Right atrium auricular region (tissue), 2 donors: Measurements from ENCODE around the gene ATXN10. TPM values are rescaled to one million over a fixed set of nuclear protein-coding genes. Genes with fewer than 3 reads are reported as not detected.

ENCODE experiments used
- DNase-seq: peaks from one replicate; pipeline ENCODE4 v3.0.0-alpha.2; 2019; ENCODE audit warnings: low spot score
- H3K27ac ChIP-seq, 2 donors: fragments of 200-600 bp; sonication (generic); 1 replicate in 1 of 2; 2 replicates in 1 of 2; pipeline ENCODE4 v1.5.1; 2016 to 2019
- H3K27me3 ChIP-seq, 2 donors: fragments of 200-600 bp; sonication (generic); one replicate each; pipeline versions ENCODE4 v1.5.1 to v1.6.0; 2017 to 2019
- H3K36me3 ChIP-seq: fragments of 200-600 bp; sonication (generic); one replicate; pipeline ENCODE4 v1.5.1; 2016
- H3K4me1 ChIP-seq, 2 donors: fragments of 200-600 bp; sonication (generic); one replicate each; pipeline versions ENCODE4 v1.5.1 to v1.6.0; 2017 to 2019
- H3K4me3 ChIP-seq, 2 donors: fragments of 200-600 bp; sonication (generic); 1 replicate in 1 of 2; 2 replicates in 1 of 2; pipeline ENCODE4 v1.5.1; 2017 to 2019; ENCODE audit warnings: mild to moderate bottlenecking in 1 of 2, moderate library complexity in 1 of 2
- H3K9me3 ChIP-seq, 2 donors: fragments of 200-600 bp; sonication (generic); one replicate each; pipeline ENCODE4 v1.5.1; 2019
- CTCF ChIP-seq, 2 donors: fragments of 200-600 bp; sonication (generic); IDR thresholded peaks; one replicate each; pipeline ENCODE4 v1.5.1; 2019; ENCODE audit warnings: antibody characterized with exemption in 2 of 2
- total RNA-seq, 2 donors: library from RNA; depleted of rRNA; stranded (reverse); fragments of >200 nt; gene quantifications; one replicate each; pipeline ENCODE4 v1.1.0, GENCODE V29; 2016

ATXN10 gene
- total RNA-seq, 2 donors from 2014 or later: 85.3 to 88.5 TPM

- Histone ChIP-seq H3K9me3 (no peaks in the 10 kb centered on the region), H3K27ac (no peak overlapping the region), H3K27me3 (no peaks in the 10 kb centered on the region), H3K4me3 (no peak overlapping the region), H3K36me3 (no peaks in the 10 kb centered on the region), H3K4me1 (peaks cover 0 to 6% of the 10 kb centered on the region in 2 donors)
- TF ChIP-seq CTCF (IDR thresholded peaks at IDR 0.05): no peak
- no peak for DNase-seq
Measured at GRCh38 chr22:45775569-45776312, 104.1 kb downstream of the ATXN10 start.

GRCh38 chr22:45776313-45776585 lies 104.6 kb downstream of the ATXN10 start:
- Histone ChIP-seq H3K4me1 (peaks cover 0 to 6% of the 10 kb centered on the region in 2 donors), H3K9me3 (no peaks in the 10 kb centered on the region), H3K27ac (no peak overlapping the region), H3K36me3 (no peaks in the 10 kb centered on the region), H3K27me3 (no peaks in the 10 kb centered on the region), H3K4me3 (no peak overlapping the region)
- DNase-seq: no peak
- no peak for TF ChIP-seq CTCF (IDR thresholded peaks at IDR 0.05)

GRCh38 chr22:45777046-45777851 lies 105.6 kb downstream of the ATXN10 start:
- Histone ChIP-seq H3K27me3 (no peaks in the 10 kb centered on the region), H3K4me1 (peaks cover 0 to 6% of the 10 kb centered on the region in 2 donors), H3K27ac (no peak overlapping the region), H3K4me3 (no peak overlapping the region), H3K9me3 (no peaks in the 10 kb centered on the region), H3K36me3 (no peaks in the 10 kb centered on the region)
- TF ChIP-seq CTCF (IDR thresholded peaks at IDR 0.05): no peak
- DNase-seq: no peak

- TF ChIP-seq CTCF (IDR thresholded peaks at IDR 0.05): no peak
- Histone ChIP-seq H3K4me1 (peaks cover 0 to 3% of the 10 kb centered on the region in 2 donors), H3K9me3 (no peaks in the 10 kb centered on the region), H3K4me3 (no peak overlapping the region), H3K27ac (no peak overlapping the region), H3K36me3 (no peaks in the 10 kb centered on the region), H3K27me3 (no peaks in the 10 kb centered on the region)
- no peak for DNase-seq
Measured at GRCh38 chr22:45777852-45778375, 106.3 kb downstream of the ATXN10 start.

GRCh38 chr22:45781459-45781858 lies 109.8 kb downstream of the ATXN10 start:
- Histone ChIP-seq H3K27me3 (no peaks in the 10 kb centered on the region), H3K27ac (no peak overlapping the region), H3K4me1 (peaks cover 0 to 30% of the 10 kb centered on the region in 2 donors), H3K4me3 (no peak overlapping the region), H3K9me3 (no peaks in the 10 kb centered on the region), H3K36me3 (no peaks in the 10 kb centered on the region)
- no peak for TF ChIP-seq CTCF (IDR thresholded peaks at IDR 0.05)
- no peak for DNase-seq
